Posterior vena cava (tissue), 2 donors: ENCODE data around the gene C11orf24. TPM values are rescaled to one million over a fixed set of nuclear protein-coding genes. Genes with fewer than 3 reads are reported as not detected.
"Not testable (repeated sequence)": the region's sequence is repeated elsewhere in the genome, so short reads cannot be mapped to it uniquely, and the experiment has no call there.

Source experiments
- DNase-seq: peaks from one replicate; pipeline ENCODE4 v3.0.0-alpha.2; 2020; ENCODE audit warnings: low spot score
- intact Hi-C, 2 donors: fragments of 100-400 bp; cut with DNase I; formaldehyde crosslinking; loops; one replicate each; pipeline versions ENCODE4 v1.14.1 to v1.14.2; 2022 to 2023
- total RNA-seq, 2 donors: library from RNA; stranded (reverse); fragmentation: NEBNext Ultra II Directional; extraction: Animal tissue kit (Norgen Biotek cat#: 25700); gene quantifications; one replicate each; pipeline ENCODE4 v1.2.1, GENCODE V29; 2021
- donor health status: DM: yes; HTN: yes; CAD: no.
- donor health status: DM: yes; HTN: yes; CAD: no.

Gene C11orf24
- total RNA-seq, 2 donors from 2014 or later, result 67.2 to 74.9 TPM

DNA sequence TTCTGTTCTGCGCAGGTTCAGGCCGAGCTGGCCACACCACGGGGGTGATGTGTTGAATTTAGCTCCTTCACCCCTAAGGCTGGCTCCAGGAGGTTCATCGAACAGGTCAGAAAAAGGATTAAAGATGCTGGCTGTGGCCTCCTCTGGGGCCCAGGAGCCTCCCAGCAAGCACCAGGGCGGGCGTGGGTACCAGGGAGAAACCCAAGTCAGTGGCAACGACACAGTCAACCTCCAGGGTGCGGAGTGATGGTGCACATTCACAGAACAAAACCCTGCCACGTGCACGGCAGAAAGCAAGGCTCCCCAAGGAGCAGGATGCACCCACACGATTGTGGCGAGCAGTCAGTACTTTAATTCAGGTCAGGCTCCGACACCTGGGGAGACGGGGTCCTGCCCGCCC lies 10.8 kb downstream of the C11orf24 start:
- peak; percentile 47 for DNase-seq
- intact Hi-C loops, result loop anchor here (5.0 kb wide), 2 partner anchors 36 to 121 kb away; no protein-coding TSS in a partner anchor

- intact Hi-C loops, result loop anchor here (5.0 kb wide), 2 partner anchors 37 to 122 kb away; no protein-coding TSS in a partner anchor
- DNase-seq, result peak; percentile 14
Measured at GRCh38 chr11:68260484-68260883, 11.3 kb downstream of the C11orf24 start.

- intact Hi-C loops, result loop anchor here in 1 of 2 donors (5.0 kb wide), 2 partner anchors 38 to 188 kb away; no protein-coding TSS in a partner anchor
- peak; percentile 76 for DNase-seq
Measured at GRCh38 chr11:68259122-68259959, 12.4 kb downstream of the C11orf24 start.

- intact Hi-C loops, result loop anchor here in 1 of 2 donors (5.0 kb wide), 2 partner anchors 39 to 189 kb away; no protein-coding TSS in a partner anchor
- peak; percentile 66 for DNase-seq
Measured at GRCh38 chr11:68258363-68258765, 13.4 kb downstream of the C11orf24 start.

GRCh38 chr11:68257477-68258362 lies 14.1 kb downstream of the C11orf24 start:
- intact Hi-C loops, result loop anchor here (2.0 to 5.0 kb wide), 4 partner anchors 40 to 190 kb away; no protein-coding TSS in a partner anchor
- DNase-seq, result peak; percentile 99

DNA sequence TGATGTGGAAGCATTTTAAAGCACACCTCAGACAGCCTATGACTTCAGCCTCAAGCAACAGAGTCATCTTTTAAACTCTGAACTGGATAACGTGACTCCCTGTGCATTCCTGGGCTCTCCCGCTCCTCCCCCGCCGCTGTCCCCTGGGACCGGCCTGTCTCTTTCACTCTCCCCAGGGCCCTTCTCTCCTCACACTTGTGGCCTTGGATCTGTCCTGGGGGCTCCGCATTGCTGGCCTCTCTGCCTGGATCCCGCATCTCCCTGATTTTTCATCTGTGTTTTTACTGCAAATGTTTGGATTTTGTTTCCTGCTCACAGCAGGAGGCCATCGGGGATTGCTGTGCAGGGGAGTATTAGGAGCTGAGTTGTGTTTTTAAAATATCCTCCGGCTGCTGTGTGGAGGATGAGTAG lies 15.4 kb downstream of the C11orf24 start:
- peak; percentile 65 for DNase-seq
- intact Hi-C loops, result loop anchor here (2.0 to 5.0 kb wide), 4 partner anchors 41 to 191 kb away; no protein-coding TSS in a partner anchor

DNA sequence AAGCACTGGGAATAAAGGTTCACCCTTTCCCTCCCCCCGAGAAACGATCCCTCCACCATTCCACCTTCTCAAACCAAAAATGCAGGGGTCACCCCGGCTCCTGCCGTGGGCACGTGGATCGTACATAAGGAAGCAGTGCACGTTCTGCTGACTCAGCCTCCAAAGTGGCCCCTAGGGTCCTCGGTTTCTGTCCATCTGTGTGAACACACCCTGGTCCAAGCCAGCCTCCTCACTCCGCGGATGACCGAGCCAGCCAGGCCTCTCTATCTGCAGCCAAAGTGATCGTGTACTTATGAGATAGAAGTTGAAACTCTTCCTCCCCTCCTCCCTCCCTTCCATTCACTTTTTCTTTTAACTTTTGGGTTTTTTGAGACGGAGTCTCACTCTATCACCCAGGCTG lies 16.2 kb downstream of the C11orf24 start:
- intact Hi-C loops, result loop anchor here in 1 of 2 donors (5.0 kb wide), 2 partner anchors 42 to 192 kb away; no protein-coding TSS in a partner anchor
- peak; percentile 82 for DNase-seq

DNA sequence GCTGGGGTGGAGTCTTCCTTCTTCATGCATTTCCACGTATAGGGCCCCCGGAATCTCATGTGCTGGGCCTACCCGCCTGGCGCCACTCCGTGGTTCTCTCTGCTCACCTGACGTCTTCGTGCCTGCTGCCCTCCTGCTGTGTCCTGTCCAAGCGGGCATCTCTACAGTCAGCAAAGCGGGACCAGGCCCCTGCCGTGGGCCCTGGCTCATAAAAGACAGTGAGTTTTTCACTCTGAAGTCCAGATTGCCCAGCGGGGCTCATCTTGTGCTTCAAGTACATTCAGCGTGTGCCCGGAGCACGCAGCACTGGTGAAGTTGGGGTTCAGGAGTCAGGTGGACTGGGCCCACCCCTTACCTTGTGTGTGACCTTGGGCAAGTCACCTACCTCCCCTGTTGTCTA lies 17.4 kb downstream of the C11orf24 start:
- intact Hi-C loops, result no loop called here
- DNase-seq, result peak; percentile 71

- DNase-seq, result no peak
- intact Hi-C loops, result no loop called here
Measured at GRCh38 chr11:68251765-68252164, 20.0 kb downstream of the C11orf24 start.

GRCh38 chr11:68244912-68245311 lies 26.9 kb downstream of the C11orf24 start:
- DNase-seq, intact Hi-C loops: not testable (repeated sequence)

DNA sequence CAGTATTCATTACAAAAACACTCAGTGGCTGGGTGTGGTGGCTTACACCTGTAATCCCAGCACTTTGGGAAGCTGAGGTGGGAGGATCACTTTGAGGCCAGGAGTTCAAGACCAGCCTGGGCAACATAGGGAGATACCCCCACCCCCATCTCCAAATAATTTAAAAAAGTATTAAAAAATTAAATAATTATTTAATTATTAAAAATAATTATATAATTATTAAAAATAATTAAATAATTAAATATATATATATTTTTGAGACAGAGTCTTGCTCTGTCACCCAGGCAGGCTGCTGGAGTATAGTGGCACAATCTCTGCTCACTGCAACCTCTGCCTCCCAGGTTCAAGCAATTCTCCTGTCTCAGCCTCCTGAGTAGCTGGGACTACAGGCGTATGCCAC lies 27.9 kb downstream of the C11orf24 start:
- DNase-seq, intact Hi-C loops: not testable (repeated sequence)

GRCh38 chr11:68242616-68243015 lies 29.2 kb downstream of the C11orf24 start:
- intact Hi-C loops, result no loop called here
- DNase-seq, result no peak

- intact Hi-C loops, result no loop called here
- no peak for DNase-seq
Measured at GRCh38 chr11:68231621-68232020, 40.2 kb downstream of the C11orf24 start.

- intact Hi-C loops, result no loop called here
- DNase-seq, result no peak
Measured at GRCh38 chr11:68229601-68230000, 42.2 kb downstream of the C11orf24 start.

DNA sequence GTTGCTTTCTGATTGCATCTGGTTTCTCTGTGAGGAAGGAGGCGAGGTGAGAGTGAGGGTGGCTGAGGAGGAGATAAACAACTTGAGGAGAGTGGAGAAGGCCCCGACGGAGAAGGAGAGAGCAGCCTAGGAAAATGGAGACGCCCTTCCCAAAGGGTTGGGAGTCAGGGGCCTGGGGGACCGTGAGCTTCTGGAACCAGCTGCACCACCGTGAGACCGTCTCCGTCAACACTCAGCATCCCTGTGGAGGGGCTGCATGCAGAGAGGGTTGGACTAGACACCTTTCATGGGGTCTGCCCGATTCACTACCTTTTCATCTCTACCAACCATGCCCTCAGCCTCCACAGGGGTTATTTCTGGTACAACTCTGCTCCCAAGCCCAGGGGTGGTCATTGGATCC lies 45.4 kb downstream of the C11orf24 start:
- no peak for DNase-seq
- intact Hi-C loops, result no loop called here

- intact Hi-C loops, result no loop called here
- DNase-seq, result no peak
Measured at GRCh38 chr11:68224606-68225005, 47.2 kb downstream of the C11orf24 start.

GRCh38 chr11:68223275-68223674 lies 48.5 kb downstream of the C11orf24 start:
- intact Hi-C loops, result no loop called here
- DNase-seq, result no peak

- intact Hi-C loops, result no loop called here
- no peak for DNase-seq
Measured at GRCh38 chr11:68221406-68221805, 50.4 kb downstream of the C11orf24 start.

GRCh38 chr11:68216171-68216938 lies 55.4 kb downstream of the C11orf24 start:
- intact Hi-C loops, result no loop called here

More at GRCh38 chr11:68216171-68216938, 55.4 kb downstream of the C11orf24 start:
- DNase-seq, result no peak
